NCI-H345 treated with DMSO at 0.1 percent for 48 hours (cell line): Measurements from ENCODE around the gene ALDH3B1.

Experiments used
- DNase-seq: peaks from one replicate; lab custom pipeline; 2025; ENCODE audit not compliant: unreplicated experiment; lab: John Stamatoyannopoulos, UW

The ALDH3B1 gene

DNA sequence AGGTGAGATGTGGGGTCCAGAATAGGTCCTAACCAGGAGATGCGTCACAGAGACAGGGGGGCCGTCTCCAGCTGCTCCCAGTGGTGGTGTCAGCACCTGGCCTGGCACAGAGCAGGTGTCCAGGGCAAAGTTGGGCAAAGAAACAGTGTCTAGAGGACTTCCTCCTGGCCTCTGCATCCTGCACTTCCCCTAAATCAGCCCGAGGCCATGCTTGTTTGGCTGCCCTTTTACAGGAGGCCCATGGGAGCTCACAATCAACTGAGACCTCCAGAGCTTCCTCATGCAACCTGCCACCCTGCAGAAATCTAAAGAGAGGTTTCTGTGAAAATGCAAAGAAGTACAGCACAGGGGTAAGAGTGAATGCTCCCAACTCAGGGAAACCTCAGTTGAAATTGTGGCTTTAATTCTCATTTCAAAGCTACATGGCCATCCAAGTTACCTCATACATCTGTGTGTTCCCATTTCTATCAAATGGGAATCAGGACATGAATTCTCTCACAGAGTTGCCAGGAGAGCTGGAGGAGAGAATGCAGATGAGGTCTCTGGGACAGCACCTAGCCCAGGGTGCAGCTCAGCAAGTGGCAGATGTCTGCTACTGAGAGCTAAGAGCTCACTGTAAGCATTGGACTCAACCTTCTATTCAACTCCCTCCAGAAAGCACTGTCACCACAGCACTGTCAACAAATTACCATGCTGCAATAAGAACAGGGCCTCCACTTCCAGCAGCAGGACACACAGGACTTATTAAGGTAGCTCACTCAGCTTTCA is 61.3 kb downstream of the ALDH3B1 start:
- no peak for DNase-seq

DNA sequence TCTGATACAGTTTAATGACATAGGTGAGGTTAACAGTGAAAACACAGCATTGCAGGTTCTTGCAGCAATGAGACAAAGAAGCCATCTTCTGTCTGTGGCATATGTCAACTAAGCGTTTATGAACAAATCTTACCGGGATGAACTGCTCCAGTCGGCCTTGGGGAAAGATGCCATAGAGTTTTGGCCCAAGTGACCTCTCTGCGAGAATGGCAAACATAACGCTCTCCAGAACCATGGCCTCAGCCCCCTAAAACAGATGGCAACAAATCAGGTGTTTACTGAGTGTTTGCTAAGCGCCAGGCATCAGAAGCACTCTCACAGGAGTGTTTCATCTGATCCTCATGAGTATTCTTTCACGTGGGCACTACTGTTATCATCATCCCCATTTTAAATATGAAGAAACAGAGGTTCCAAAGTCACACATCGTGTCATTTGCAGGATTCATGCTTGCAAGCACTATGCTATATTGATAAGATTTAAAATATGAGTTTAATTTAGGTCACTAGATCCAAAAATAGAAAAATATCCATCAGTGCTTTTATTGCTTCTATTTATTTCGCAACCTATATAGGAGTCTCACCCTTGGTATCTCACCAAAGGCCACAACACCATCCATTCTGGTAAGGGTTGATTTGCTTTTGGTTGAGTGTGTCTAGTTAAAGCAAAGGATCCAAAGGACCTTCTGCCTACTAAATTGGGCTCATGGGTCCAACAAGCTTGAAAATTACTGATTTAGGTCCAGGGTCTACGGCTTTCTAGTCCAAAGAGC is 64.6 kb downstream of the ALDH3B1 start:
- no peak for DNase-seq

- no peak for DNase-seq
These were observed 66.4 kb downstream of the ALDH3B1 start for GRCh38 chr11:68076371-68077042.

DNA sequence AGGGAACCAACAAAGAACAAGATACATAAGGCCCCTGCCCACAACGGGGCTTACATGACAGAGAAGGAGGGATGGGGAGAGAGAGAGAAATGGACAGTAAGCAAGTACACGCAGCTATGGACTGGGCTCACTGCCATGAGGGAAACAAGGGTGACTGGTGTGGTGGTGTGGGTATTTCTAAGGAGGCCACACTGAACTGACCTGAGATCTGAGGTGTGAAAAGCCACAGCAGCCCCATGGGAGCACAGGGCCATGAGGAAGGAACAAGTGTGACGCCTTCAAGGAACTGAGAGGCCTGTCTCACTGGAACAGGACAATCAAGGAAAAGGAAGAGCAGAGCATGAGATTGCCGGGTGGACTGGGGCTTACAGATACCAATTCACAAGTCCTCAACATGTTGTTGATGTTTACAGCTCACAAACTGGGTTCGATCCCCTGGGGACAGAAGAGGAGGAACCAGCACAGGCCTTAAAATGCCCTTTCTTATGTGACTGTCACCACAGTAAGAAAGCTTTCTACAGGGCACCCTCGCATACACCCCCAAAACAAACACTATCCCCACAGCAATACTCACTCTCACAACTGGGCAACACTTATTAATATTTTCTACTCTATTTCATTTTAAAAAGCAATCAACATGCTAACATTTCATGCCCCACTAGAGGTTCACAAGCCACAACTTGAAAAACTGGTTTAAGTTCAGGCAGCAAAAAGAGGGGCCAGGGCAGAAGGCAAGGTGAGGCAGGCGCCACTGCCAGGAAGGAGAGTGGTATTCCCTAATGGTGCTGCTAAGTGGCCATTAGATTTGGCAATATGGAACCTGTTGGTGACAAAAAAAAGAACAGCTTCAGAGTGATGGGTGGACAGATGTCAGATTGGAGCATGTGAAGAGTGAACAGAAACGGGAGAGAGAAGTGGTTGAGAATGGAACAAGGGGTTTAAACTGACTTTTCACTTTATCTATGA is 67.8 kb downstream of the ALDH3B1 start:
- DNase-seq: no peak
